ENCODE data around the gene BBLN.
A peak's percentile ranks its signal among the peaks of the same experiment; 100 is the strongest.

Gene BBLN

GRCh38 chr9:128145951-128146351, 14.1 kb upstream of the BBLN start:
- DNase-seq: no peak

GRCh38 chr9:128146591-128147120, 13.4 kb upstream of the BBLN start:
- DNase-seq: no peak

GRCh38 chr9:128148509-128149000, 11.5 kb upstream of the BBLN start:
- DNase-seq: no peak

- no peak for DNase-seq
Observed at GRCh38 chr9:128149001-128149701, 10.9 kb upstream of the BBLN start, which contains the start of gene LCN2. TSS of gene LCN2 (plus strand) at chr9:128149453. CDS start at chr9:128149526, 73 bp downstream.

- no peak for DNase-seq
Observed at GRCh38 chr9:128149951-128150593, 10.0 kb upstream of the BBLN start.

- no peak for DNase-seq
Observed at GRCh38 chr9:128150594-128151308, 9.3 kb upstream of the BBLN start.

- no peak for DNase-seq
Observed at GRCh38 chr9:128151309-128152132, 8.5 kb upstream of the BBLN start.

- no peak for DNase-seq
Observed at GRCh38 chr9:128152133-128153059, 7.7 kb upstream of the BBLN start.

- DNase-seq: no peak
Observed at GRCh38 chr9:128153060-128153946, 6.8 kb upstream of the BBLN start.

GRCh38 chr9:128153947-128154695, 5.9 kb upstream of the BBLN start:
- DNase-seq: no peak

GRCh38 chr9:128155736-128156500, 4.1 kb upstream of the BBLN start:
- no peak for DNase-seq

GRCh38 chr9:128159522-128159783, 612 bp upstream of the BBLN start:
- peak; percentile 60 for DNase-seq

- DNase-seq: peak; percentile 34
Observed at GRCh38 chr9:128160603-128160987, 530 bp downstream of the BBLN start.

GRCh38 chr9:128161215-128161902, 1.3 kb downstream of the BBLN start:
- no peak for DNase-seq

- no peak for DNase-seq
Observed at GRCh38 chr9:128162215-128163026, 2.4 kb downstream of the BBLN start.

GRCh38 chr9:128163027-128163515, 3.0 kb downstream of the BBLN start:
- DNase-seq: no peak
